Gastrocnemius medialis (tissue), 4 donors: Measurements from ENCODE around the gene TTC28.

Experiments
- POLR2A ChIP-seq, 2 donors: fragments of 450-650 bp; IDR thresholded peaks; one replicate each; pipeline ENCODE4 v1.6.1; 2017; ENCODE audit warnings: antibody characterized with exemption in 2 of 2, mild to moderate bottlenecking in 2 of 2, moderate library complexity in 2 of 2
- TF ChIP-seq, protein P1 (sequence below), 5 experiments: fragments of 450-650 bp in 3 of 5; fragments of 200-600 bp in 2 of 5; sonication (generic) in 2 of 5; IDR thresholded peaks in 4 of 5; conservative IDR thresholded peaks in 1 of 5; 1 replicate in 4 of 5; 2 replicates in 1 of 5; pipeline ENCODE4 v1.5.1; 2016 to 2019; ENCODE audit warnings: antibody characterized with exemption in 5 of 5, mild to moderate bottlenecking in 3 of 5, moderate library complexity in 3 of 5

DNA sequence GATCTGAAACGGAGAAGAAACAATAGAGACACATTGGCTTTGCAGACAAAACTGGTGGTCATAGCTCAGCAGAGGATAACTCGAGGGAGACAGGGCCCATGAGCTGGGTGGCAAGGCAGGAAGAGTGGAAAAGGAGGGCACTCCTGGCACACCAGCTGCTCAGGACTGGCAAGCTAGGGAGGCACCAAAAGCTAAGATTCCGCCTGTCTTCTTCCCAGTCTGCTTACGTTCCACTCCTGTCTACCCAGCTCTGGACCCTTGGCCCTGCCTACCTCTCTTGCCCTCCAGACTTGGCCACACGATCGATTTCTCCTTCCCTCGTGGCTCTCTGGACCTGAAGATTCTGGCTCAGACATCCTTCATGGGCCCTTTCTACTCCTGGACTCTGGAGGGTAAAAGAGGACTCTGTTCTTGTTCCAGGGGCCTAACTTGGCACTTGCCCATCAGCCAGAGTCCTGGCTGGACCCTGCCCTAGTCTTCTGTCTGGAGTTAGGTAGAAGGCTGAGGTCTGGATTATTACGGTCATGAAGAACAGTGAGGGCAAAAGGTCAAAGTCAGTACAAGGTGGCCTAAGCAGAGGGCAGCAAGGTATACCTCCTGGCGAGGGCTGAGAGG, 645.4 kb downstream of the TTC28 start:
- TF ChIP-seq, protein P1, sequence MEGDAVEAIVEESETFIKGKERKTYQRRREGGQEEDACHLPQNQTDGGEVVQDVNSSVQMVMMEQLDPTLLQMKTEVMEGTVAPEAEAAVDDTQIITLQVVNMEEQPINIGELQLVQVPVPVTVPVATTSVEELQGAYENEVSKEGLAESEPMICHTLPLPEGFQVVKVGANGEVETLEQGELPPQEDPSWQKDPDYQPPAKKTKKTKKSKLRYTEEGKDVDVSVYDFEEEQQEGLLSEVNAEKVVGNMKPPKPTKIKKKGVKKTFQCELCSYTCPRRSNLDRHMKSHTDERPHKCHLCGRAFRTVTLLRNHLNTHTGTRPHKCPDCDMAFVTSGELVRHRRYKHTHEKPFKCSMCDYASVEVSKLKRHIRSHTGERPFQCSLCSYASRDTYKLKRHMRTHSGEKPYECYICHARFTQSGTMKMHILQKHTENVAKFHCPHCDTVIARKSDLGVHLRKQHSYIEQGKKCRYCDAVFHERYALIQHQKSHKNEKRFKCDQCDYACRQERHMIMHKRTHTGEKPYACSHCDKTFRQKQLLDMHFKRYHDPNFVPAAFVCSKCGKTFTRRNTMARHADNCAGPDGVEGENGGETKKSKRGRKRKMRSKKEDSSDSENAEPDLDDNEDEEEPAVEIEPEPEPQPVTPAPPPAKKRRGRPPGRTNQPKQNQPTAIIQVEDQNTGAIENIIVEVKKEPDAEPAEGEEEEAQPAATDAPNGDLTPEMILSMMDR (IDR thresholded peaks at IDR 0.05 in 4 of 5, conservative IDR thresholded peaks at IDR 0.05 in 1 of 5) = no peak
- TF ChIP-seq POLR2A (IDR thresholded peaks at IDR 0.05) = no peak
